Activated CD8-positive, alpha-beta memory T cell treated with anti-CD3 and anti-CD28 coated beads for 48 hours (primary cell): Measurements from ENCODE around the gene OR4F15.

Experiments
- DNase-seq, 3 experiments: peaks; one replicate each; pipeline ENCODE4 v3.0.0-alpha.2; 2020; ENCODE audit warnings: low read depth in 2 of 3, low spot score in 2 of 3

OR4F15 gene

DNA sequence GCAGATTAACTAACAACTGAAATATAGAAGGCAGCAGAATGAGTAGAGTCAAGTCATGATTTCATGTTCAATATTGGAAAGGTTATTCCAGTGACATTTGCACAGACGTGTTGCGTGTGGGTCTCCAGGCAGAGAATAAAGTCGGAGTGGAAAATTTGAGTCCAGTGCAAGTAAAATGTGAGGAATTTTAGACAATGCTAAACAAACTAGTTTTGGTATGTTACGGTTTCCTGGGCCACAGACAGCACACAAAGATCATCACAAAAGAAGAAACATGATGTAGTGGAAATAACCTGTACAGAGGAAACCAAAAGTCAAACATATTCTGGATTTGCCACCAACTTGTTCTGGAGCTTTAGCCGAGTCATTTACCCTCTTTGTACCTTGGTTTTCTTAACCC lies 8.3 kb upstream of the OR4F15 start:
- DNase-seq, result no peak

DNA sequence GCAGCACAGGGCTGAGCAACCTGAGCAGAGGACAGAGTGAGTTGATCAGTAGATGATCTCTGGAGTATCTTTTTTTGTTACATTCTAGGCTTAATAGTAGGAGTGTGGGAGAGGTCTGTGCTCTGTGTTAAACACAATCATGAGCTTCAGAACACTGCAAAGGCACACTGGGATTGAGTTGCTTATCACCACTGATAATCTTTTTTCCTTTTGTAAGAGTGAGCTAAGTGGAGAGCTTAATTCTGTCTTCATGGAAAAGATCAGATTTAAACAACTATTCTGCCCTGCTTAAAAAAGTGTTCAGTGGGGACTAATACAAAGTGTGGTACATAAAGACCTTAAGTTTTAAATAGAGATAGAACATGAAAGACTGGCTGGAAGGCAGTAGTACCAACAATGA lies 7.6 kb upstream of the OR4F15 start:
- no peak for DNase-seq

DNA sequence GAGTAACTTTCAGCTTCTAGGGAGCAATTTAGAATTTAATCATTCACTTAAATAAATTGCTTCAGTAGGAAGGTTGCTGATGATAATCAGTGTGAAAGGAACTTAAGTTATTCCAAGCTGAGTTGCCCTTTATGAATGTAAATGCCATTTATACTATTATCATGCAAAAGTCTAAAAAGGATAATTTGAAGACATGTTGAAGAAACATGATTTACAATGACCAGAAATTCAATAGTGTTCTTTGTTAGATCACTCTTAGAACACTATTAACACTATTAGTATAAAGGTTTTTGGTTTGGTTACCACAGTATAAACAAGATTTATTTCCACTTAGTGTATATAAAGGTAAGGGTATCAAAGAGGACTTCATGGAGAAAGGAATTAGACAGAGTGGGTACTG lies 7.1 kb upstream of the OR4F15 start:
- DNase-seq, result no peak

DNA sequence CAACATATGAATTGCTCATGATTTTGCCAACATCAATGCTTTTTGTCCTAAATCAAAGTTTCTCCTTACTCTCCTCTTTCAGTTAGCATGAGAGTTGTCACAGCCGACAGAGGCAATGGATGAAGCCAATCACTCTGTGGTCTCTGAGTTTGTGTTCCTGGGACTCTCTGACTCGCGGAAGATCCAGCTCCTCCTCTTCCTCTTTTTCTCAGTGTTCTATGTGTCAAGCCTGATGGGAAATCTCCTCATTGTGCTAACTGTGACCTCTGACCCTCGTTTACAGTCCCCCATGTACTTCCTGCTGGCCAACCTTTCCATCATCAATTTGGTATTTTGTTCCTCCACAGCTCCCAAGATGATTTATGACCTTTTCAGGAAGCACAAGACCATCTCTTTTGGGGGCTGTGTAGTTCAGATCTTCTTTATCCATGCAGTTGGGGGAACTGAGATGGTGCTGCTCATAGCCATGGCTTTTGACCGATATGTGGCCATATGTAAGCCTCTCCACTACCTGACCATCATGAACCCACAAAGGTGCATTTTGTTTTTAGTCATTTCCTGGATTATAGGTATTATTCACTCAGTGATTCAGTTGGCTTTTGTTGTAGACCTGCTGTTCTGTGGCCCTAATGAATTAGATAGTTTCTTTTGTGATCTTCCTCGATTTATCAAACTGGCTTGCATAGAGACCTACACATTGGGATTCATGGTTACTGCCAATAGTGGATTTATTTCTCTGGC lies 6.2 kb upstream of the OR4F15 start:
- DNase-seq, result no peak

DNA sequence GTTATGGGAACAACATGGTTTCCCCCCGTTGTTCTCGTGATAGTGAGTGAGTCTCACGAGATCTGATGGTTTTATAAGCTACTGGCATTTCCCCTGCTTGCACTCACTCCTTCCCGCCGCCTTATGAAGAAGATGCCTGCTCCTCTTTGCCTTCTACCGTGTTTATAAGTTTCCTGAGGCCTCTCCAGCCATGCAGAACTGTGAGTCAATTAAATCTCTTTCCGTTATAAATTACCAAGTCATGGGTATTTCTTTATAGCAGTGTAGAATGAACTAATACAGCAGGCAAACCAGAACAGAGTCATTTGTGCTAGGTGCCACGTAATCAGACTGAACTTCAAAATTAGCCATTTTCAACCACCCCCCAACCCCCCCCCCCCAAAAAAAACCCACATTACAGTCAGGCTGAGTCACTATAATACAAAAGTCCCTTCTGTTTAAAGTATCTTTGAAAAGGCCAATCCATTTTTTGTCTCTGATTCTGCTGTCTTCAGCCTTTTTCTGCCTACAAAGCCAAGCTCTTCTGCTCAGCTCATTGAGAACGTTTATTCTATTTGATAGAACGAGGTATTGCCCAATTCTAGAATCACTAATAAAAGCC lies 4.6 kb upstream of the OR4F15 start:
- DNase-seq, result no peak

DNA sequence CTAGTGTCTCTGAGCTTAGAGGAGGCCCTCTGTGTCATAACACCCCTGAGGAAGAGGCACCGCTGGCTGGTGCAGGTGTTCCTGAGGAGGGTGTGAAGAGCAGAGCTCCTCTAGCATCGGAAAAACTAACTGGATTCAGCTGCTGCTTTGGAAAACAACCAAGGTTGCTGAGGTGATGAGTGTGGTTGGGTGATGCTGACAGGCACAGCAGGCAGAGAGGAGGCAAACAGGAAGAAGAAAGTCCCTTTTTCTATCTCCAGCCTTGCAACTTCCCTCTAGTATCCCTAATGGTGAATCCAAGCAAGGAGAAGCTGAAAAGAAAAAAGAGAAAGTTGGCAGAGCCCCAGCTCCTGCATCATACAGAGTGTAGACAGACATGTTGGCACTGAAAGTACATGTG lies 3.8 kb upstream of the OR4F15 start:
- DNase-seq, result no peak

DNA sequence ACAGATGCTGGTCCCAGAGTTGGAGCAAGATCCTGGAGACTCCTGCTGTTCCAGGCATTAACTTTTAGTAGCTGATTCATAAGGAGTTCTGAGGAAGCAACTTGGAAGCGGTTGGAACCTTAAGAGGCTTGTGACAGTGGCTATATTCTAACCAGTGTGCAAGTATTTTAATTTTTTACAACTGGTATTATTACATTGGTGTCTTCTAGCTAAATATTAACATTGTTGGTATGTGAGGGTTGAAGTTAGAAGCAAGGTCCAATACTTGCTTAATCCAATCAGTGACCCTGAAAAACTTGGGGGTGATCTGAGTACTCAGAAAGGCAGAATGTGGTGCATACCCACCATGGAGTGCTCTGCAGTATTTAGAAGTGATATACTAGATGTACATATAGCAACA lies 1.5 kb upstream of the OR4F15 start:
- no peak for DNase-seq

DNA sequence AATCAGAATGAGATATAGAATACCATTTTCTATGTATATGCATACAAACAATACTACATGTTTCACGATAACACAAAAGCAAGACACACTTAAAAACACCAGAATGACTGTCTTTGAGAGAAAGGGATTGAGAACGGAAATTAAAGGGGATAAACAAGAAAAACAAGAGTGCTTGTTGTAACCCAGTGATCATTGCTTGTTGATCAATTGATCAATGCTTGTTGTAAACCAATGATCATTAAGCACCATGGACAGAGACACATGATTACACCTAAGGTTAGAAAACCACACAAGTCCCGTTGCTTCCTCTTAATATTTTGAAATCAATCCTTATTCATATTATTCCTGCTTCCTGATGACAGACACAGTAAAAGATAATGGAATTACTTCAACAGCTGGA lies 1.1 kb upstream of the OR4F15 start:
- no peak for DNase-seq

DNA sequence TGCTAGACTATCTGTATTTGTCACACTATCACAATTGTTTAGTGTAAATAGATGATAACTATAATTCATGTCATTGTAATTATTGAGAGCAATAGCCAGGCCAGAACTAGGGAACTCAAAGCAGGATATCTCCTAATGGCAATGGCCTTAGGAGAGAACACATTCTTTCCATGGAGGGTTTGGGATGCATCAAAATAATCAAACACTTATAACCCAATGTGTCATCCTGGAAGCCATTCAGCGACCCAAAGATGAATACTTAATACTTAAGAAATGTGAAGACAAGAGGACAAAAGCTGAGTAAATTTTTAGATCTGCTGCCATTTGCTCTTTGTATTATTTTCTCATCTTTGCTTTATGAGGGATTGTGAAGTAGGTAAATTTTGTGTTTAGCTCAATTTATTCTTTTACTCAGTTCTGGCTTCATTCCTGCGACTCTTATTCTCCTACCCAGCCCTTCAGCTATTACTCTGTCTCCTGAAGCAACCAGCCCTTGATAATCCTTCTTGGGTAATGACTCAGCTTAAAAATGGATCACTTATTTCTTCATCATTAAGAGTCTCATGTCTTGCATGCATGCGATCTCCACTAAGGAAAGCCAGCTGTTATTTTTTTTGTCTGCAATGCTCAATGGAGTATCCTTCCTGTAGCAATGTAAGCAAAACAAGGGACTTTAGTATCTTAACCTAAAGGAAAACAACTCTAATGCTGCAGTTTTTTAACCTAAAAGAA lies 2.0 kb downstream of the OR4F15 start:
- DNase-seq, result no peak

DNA sequence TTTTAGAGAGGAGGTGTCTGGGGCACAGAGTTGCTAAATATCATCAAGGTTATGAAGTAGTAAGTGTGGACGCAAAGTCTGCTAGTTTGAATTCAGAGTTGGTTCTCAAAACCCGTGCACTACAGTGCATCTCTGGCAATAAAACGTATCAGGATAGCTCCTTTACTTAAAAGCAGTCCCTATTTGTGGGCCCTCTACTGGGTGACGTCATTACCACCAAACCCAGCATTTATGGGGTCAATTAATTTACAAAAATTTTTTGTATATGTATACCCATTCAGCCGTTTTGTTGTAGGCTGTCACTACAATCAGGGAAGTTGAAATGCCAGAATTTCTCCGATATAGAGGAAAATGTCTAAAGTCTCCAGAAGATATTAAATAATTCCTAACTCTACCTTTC lies 8.8 kb downstream of the OR4F15 start:
- DNase-seq, result no peak

DNA sequence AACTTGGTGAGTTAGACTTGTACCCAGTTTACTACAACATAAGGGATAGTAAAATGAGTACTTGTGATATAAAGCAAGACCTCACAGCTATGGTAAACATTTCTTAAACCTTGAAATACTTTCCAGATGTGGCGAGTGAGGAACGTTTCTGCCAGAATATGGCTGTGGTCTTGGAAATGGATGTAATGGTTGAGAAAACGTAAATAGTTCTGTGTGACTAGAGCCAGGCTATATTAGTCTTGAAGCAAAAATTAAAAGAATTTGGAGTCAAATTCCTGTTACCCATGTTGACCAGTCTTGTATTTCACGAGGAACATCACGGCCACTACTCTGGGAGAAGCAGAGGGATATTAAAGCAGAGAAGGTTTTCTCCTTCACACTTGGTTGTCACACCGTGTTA lies 15.3 kb downstream of the OR4F15 start:
- DNase-seq, result no peak

DNA sequence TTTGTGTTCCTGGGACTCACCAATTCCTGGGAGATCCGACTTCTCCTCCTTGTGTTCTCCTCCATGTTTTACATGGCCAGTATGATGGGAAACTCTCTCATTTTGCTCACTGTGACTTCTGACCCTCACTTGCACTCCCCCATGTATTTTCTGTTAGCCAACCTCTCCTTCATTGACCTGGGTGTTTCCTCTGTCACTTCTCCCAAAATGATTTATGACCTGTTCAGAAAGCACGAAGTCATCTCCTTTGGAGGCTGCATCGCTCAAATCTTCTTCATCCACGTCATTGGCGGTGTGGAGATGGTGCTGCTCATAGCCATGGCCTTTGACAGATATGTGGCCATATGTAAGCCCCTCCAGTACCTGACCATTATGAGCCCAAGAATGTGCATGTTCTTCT lies 16.8 kb downstream of the OR4F15 start:
- no peak for DNase-seq

DNA sequence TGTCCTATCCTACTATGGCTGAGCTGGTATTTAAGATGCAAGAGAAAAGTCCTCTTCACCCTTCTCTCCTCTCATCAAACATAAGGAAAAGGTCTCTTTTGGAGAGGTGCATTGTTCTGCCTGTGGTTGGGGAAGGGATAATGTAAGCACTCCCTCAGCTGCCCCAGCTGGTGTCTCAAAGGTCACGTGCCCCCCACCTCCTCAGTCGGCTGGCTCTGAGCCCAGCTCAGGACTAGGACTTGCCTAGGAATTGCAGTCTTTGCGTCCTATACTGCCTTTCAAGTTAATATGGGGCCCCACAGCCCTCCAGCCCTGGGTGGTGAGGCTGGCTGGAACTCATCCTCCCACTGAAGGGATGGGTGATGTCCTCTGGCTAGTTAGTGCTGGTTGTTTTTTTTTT lies 29.7 kb downstream of the OR4F15 start:
- DNase-seq, result no peak

DNA sequence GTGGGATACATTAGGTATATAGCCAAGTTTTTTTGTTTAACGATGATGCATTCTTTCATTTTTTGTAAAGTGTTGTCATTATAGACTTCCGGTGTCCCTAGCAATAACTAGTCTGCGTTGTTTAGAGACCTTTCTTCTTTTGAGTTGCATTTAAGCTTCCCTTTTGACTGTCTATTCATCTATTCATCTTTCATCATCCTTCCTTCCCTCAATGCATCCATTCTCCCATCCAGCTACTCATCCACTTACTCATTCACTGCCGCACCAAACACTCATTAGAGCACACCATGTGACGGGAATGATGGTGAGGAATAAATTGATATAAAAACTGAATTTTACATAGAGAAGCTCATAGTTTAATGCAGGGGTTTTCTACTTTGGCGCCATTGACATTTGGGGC lies 32.9 kb downstream of the OR4F15 start:
- no peak for DNase-seq

DNA sequence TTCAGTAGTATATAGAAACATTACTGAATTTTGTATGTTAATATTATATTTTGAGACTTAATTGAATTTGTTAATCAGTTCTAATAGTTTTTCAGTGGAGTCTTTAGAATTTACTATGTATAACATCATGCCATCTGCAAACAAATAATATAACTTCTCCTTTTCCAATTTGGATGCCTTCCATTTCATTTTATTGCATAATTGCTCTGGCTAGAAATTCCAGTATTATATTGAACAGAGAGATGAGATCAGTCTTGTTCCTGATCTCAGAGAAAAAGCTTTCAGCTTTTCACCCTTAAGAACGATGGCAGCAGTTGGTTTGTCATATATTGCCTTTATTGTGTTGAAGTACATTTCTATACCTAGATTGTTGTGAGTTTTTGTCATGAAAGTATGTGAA lies 40.4 kb downstream of the OR4F15 start:
- no peak for DNase-seq
